SK-N-SH (cell line): ENCODE measurements around the gene MAP2K5.

ENCODE experiments used
- TF ChIP-seq, protein P1 (sequence below): fragments of 200-600 bp; sonication (generic); IDR thresholded peaks from 2 replicates; pipeline ENCODE4 v1.6.1; 2017; ENCODE audit warnings: antibody characterized with exemption, mild to moderate bottlenecking, moderate library complexity
- TF ChIP-seq, protein P2 (sequence below): fragments of 150-350 bp; IDR thresholded peaks from 2 replicates; pipeline ENCODE4 v1.6.1; 2017; ENCODE audit warnings: antibody characterized with exemption, low read length, low read depth, borderline replicate concordance

GRCh38 chr15:67716171-67716570 lies 173.7 kb downstream of the MAP2K5 start:
- TF ChIP-seq, protein P1, sequence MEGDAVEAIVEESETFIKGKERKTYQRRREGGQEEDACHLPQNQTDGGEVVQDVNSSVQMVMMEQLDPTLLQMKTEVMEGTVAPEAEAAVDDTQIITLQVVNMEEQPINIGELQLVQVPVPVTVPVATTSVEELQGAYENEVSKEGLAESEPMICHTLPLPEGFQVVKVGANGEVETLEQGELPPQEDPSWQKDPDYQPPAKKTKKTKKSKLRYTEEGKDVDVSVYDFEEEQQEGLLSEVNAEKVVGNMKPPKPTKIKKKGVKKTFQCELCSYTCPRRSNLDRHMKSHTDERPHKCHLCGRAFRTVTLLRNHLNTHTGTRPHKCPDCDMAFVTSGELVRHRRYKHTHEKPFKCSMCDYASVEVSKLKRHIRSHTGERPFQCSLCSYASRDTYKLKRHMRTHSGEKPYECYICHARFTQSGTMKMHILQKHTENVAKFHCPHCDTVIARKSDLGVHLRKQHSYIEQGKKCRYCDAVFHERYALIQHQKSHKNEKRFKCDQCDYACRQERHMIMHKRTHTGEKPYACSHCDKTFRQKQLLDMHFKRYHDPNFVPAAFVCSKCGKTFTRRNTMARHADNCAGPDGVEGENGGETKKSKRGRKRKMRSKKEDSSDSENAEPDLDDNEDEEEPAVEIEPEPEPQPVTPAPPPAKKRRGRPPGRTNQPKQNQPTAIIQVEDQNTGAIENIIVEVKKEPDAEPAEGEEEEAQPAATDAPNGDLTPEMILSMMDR: no peak
- TF ChIP-seq, protein P2, sequence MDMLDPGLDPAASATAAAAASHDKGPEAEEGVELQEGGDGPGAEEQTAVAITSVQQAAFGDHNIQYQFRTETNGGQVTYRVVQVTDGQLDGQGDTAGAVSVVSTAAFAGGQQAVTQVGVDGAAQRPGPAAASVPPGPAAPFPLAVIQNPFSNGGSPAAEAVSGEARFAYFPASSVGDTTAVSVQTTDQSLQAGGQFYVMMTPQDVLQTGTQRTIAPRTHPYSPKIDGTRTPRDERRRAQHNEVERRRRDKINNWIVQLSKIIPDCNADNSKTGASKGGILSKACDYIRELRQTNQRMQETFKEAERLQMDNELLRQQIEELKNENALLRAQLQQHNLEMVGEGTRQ: no peak
